Measurements from ENCODE around the gene EIF4E2.
"Not testable (repeated sequence)": the region's sequence is repeated elsewhere in the genome, so short reads cannot be mapped to it uniquely, and the experiment has no call there.

The EIF4E2 gene

DNA sequence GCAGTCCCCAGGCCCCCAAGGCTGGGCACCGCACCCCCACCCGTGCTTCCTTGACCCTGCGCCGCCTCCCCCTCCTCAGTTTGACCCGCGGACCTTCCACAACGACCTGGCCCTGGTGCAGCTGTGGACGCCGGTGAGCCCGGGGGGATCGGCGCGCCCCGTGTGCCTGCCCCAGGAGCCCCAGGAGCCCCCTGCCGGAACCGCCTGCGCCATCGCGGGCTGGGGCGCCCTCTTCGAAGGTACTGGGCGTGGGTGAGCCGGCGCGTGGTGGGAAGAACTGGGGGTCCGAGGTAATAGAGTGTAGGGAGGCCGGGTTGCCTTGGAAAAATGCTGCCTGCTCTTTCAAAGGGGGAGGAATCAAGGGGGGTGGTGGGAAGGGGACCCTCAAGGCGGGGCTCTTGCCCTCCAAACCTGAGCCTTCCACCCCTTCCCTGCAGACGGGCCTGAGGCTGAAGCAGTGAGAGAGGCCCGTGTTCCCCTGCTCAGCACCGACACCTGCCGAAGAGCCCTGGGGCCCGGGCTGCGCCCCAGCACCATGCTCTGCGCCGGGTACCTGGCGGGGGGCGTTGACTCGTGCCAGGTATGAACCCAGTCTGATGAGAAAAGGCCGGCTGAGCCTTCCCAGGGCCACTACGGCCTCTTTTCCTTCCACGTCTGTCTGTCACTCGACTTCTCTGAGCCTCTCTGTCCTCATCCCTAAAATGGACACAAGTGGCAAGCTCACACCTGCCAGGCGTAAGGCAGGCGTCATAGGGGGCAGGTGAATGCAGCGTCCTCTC is 27.7 kb upstream of the EIF4E2 start:
- DNase-seq, result no peak

GRCh38 chr2:232523402-232523681 is 27.1 kb upstream of the EIF4E2 start:
- no peak for DNase-seq

DNA sequence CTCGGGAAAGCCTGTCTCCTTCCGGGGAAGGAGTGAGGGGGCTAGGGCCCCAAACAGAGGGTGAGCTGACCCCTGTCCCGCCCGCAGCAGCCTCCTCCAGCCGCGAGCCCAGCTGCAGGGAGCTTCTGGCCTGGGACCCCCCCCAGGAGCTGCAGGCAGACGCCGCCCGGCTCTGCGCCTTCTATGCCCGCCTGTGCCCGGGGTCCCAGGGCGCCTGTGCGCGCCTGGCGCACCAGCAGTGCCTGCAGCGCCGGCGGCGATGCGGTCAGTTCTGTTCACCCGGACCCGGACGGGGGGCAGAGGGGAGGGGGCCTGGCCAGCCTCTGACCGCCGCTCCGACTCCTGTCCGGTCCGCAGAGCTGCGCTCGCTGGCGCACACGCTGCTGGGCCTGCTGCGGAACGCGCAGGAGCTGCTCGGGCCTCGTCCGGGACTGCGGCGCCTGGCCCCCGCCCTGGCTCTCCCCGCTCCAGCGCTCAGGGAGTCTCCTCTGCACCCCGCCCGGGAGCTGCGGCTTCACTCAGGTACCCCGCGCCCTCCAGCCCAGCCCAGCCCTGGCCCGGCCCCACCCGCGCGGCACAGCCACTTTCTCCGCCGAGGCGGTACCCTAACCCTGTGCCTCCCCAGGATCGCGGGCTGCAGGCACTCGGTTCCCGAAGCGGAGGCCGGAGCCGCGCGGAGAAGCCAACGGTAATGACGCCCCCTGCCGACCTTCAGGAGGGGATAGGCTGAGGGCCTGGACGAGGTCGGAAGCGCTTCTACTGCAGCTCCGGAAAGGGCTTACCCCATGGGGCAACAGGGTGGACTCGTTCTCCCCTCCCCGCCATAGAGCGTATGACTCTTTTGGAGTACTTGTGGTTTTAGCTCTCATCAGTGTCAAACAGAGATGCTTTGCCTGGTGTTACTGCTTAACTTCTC is 26.5 kb upstream of the EIF4E2 start:
- DNase-seq, result peak; percentile 53

DNA sequence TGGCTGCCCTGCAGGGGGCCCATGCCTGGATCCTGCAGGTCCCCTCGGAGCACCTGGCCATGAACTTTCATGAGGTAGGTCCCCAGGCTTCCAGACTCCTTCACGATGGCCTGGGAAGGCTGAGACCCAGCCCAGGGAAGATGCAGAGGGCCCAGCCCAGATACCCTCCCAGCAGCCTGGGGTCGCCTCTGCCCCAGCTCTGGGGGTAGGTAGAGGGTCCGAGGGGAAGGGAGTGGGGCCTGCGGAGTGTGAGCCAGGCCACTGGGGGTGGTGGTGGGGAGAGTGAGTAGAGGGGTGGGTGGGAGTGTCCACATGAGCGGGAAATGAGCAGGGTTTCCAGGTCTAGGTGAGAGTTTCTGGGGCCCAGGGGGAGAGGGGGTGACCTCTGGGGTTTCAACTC is 25.7 kb upstream of the EIF4E2 start:
- DNase-seq, result no peak

GRCh38 chr2:232525199-232525598 is 25.3 kb upstream of the EIF4E2 start:
- DNase-seq, result no peak

DNA sequence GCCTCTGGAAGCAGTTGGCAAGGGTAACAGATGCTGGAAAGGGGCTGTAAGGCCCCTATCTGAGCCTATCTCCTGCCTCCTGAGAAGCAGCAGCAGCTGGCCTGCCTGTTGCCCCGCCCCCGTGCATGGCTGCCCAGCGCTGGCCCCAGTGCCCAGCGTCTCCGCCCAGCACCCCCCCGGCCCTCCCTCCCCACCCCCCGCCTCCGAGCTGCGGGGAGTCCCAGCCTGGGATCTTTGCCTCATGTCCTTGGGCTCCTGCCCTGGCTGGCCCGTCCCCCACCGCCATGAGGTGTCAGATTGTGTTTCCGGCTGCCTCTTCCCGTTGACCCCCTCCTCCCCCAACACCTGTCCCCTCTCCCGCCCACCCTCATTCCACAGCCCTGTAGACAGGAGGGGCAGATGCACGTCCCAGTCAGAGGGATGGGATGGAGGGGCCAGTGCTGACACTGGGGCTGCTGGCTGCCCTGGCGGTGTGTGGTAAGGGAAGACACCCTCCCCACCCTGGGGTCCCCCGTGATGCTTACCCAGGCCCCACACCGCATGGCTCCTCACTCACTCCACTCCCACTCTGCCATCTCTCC is 24.6 kb upstream of the EIF4E2 start, which contains the start of gene CHRND:
Gene CHRND, plus strand, starts transcription at position 370 of the 581 bp plus-strand sequence. Its CDS starts 56 bp downstream, at position 426.
- no peak for DNase-seq

DNA sequence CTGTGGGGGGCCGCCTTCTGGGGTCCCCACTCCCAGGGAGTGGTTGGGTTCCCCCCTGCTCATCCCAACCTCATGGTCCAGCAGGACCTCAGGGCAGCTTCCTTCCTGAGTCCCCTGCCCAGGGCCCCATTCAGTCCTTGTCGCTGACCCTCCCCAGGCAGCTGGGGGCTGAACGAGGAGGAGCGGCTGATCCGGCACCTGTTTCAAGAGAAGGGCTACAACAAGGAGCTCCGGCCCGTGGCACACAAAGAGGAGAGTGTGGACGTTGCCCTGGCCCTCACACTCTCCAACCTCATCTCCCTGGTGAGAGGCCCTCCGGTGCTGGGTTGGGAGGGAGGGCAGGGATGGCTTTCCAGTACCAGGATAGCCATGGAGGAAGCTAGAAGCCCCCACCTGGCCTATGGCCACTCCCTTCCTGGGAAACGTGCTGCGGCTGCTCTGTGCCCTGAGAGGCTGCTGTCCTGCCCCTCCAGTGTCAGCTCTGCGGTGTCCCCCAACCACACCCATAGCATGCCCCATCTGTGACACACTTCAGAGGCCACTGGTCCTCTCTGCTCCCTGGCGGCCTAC is 24.0 kb upstream of the EIF4E2 start:
- DNase-seq, result no peak

DNA sequence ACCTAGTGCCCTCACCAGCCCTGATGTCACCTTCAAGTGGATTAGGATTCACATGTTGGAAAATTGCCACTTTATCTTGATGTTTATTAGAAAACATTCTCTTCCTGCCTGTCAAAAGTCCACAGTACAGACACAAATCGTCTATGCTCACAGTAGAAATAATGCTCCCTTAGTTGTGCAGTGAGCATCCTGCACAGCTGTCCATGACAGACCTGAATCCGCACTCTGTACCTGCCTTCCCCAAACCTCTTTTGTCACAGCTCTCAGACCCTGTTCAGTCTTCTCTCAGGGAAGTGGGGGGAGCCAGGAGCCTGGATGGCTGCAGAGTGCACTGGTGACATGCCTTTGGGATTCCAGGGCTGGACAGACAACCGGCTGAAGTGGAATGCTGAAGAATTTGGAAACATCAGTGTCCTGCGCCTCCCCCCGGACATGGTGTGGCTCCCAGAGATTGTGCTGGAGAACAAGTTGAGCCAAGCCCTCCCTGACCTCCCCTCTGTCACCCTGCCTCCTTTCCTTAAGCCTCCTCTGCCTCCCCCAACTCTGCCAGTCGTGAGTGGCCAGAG is 22.5 kb upstream of the EIF4E2 start:
- DNase-seq, result no peak

DNA sequence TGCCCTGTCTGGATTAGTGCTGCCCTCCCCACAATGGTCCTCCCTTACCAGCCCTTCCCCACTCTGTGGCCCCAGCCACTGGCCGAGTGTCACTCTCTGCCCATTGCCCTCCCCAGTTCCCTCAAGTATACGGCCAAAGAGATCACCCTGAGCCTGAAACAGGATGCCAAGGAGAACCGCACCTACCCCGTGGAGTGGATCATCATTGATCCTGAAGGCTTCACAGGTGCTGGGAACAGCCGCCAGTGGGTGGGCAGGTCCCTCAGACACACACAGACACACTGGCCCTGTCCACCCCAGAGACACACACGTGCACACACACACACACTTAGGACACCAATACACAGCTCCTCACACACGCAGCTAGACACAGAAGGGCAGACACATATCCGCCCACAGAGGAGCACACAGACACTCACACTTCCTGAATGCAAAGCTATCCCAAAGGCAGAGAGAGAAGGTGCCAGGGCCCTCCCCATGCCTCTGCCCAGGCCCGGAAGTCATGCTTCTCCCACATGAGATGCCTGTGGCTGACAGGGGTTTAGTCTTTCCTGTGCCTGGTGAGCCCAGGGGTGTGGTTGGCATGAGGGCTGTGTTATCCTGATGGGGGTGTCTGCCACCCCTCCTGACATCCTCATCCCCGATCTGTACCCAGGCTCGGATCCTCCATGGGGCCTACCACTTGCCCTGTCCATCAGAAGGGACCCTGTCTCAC is 21.6 kb upstream of the EIF4E2 start:
- peak; percentile 59 for DNase-seq

GRCh38 chr2:232529806-232530547 is 20.5 kb upstream of the EIF4E2 start:
- no peak for DNase-seq

DNA sequence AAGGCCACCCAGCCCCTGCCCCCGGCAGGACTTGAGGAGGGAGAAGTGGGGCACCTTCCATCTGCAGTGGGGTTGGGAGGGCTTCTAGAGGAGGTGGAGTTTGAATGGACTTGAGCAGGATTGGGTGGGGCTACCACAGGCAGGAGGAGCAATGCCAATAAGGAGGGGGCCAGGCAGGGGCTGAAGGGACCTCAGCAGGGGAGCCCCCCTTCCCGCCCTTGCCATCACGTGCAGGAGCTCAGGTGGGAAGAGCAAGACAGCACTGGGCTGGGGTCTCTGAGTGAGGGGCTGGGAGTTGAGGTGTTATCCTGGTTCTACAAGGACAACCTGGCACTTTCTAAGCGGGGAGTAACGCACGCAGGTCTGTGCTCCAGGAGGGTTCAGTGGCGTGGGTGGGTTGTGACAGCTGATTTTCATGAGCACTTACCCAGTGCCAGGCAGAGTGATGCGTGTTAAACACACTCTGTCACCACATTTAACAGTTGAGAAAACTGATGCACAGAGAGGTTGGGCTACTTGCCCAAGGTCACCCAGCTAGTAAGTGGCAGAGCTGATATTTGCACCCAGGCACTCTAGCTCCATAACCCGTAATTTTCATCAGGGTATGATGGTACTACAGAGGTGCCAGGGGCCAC is 19.7 kb upstream of the EIF4E2 start:
- no peak for DNase-seq

GRCh38 chr2:232532419-232532818 is 18.1 kb upstream of the EIF4E2 start:
- no peak for DNase-seq

DNA sequence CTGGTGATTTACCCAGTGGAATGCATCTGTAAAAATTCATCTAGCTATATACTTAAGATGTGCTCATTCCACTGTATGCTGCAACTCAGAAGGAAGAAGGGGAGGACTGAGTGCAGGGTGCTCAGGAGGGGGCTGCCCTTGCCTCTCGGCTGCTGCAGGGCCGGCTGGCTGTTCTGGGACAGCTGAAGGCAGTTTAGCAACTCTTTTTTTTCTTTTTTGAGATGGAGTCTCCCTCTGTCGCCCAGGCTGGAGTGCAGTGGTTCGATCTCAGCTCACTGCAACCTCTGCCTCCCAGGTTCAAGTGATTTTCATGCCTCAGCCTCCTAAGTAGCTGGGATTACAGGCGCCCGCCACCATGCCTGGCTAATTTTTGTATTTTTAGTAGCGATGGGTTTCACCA is 17.7 kb upstream of the EIF4E2 start:
- DNase-seq, result not testable (repeated sequence)

DNA sequence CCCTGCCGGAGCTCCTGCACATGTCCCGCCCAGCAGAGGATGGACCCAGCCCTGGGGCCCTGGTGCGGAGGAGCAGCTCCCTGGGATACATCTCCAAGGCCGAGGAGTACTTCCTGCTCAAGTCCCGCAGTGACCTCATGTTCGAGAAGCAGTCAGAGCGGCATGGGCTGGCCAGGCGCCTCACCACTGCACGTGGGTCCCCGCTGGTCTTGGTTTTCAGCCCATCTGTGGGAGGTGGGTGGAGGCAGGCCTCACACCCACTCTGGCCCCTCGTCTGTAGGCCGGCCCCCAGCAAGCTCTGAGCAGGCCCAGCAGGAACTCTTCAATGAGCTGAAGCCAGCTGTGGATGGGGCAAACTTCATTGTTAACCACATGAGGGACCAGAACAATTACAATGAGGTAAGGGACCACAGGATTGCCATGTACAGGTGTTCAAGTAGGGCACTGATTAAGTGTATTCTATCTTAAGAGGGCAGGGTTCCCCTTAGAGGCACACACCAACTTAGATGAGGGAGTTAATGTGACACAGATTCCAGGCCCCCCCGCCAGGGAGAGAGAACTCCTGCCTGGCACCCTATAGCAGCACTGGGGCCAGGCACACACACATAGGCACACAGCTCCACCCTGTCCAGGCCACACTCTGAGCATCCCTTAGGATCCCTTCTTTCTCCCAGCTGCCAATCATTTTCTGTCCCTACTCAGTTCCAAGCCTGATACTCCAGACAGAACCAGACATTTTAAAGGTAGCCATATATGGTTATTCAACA is 16.4 kb upstream of the EIF4E2 start:
- DNase-seq, result no peak

GRCh38 chr2:232534940-232535651 is 15.4 kb upstream of the EIF4E2 start:
- no peak for DNase-seq

DNA sequence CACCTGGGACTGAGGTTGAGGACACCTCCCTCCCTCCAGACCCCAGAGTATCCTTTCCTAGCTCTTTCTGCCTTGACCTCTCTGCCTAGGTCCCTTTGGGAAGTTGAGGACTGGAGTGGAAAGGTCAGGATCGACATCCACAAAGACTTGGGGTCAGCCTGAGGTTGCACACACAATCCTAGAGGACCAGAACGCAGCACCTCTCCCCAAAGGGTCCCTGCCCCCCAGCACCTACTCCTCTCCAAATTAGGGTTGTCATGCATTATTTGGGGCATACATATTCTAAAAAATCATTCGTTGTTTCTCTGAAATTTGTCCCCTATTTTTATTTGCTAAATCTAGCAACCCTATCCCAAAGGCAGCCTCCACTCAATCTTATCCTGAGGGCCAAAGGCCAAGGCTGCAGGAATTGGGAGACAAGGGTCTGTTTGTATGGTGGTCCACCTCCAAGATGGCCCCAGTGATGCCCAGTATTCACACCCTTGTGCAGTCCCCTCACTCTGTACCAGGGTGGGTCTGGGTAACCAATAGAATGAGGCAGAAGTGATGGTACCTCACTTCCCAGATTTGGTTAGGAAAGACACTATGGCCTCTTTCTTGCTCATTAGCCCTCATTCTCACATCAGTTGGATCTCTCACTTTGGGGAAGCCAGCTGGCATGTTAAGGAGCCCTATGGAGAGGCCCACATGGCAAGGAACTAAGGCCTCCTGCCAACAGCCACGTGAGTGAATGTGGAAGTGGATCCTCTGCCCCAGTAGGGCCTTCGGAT is 14.5 kb upstream of the EIF4E2 start:
- DNase-seq, result peak; percentile 35

GRCh38 chr2:232537079-232537478 is 13.4 kb upstream of the EIF4E2 start:
- no peak for DNase-seq

DNA sequence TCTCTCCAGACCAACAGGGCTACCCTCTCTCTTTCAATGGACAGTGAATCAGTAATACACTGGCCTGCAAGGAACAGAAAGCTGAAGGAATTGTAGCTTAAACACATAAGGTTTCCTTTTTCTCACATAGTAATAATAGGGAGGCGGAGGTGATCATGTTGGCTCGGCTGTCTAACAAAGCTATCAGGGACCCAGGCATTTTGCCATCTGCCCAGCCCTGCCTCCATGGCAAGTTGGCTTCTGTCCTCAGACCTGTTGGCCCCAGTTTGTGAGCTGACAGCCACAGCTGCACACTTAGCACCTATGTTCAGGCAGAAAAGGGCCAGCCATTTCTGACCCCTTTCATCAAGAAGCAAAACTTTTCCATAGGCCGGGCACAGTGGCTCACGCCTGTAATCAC is 13.0 kb upstream of the EIF4E2 start:
- no peak for DNase-seq

- DNase-seq, result peak; percentile 57
Measured at GRCh38 chr2:232538671-232539070, 11.8 kb upstream of the EIF4E2 start.
